CD4-positive, alpha-beta T cell treated with Interleukin-15 for 4 hours (primary cell): ENCODE measurements around the gene EMC1.
"Not testable (repeated sequence)": the region's sequence is repeated elsewhere in the genome, so short reads cannot be mapped to it uniquely, and the experiment has no call there.

Source experiments
- DNase-seq: peaks from one replicate; pipeline ENCODE4 v3.0.0-alpha.2; 2020; ENCODE audit warnings: low spot score

EMC1 gene

DNA sequence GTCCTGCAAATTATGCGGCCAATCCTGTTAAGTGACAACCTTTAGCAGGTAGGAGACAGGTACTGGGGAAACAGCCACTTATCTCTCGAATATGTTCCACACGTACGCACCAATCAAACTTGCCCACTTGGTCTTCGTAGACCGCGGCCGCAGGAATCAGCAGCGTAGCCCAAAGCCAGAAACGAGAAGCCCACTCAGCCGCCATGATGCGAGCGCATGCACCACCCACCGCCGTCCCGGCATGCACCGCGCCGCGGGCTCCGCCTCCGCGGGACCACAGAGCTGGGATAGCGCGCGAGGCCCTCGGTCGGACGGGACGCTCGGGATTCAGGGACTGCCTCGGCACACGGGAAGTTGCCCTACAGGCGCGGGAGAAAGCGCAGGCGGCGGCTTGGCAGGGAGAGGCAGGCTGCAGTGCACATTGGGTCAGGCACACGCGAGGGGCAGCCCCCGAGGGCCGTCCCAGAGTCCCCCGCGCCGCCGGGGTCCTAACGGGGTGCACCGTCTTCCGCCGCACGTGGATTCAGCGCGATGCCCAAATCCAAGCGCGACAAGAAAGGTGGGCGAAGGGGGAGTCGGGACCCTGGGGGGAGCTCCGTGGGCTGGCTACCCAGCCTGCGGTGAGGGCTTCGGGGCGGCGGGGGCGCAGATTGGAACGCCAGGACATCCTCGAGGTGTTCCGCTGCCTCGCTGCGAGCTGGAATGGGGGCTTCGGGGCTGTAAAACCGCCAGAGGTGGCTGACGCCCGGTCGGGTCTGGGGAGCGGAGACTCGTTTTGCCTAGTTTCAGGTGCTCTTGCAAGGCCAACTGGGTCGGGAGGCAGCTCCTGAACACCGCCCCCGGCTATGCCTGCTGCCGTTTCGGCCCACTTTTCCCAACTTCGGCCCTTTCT, at the start of gene EMC1, which contains the start of gene MRTO4:
TSS of gene EMC1 (minus strand) at position 220 of the 892 bp plus-strand sequence. CDS start at position 205, 15 bp downstream.
TSS of gene MRTO4 (plus strand) at position 501 of the 892 bp plus-strand sequence. CDS start at position 532, 31 bp downstream.
- DNase-seq = peak; percentile 84

DNA sequence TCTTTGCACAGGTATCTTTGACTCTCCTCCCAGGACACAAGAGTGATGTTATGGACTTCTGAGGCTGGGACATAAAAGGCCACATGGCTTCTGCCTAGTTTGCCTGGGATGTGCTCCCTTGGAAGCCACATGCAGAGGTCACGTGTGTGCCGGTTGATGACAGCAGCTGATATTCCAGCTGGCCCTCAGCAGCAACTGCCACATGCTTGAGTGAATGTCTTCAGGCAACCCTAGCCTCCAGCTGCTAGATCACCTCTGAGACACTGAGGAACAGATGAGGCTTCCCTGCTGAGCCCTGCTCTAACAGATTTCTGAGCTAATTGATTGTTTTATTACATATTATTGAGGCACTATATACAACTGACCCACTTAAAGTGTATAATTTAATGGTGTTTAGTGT, 48.9 kb upstream of the EMC1 start:
- no peak for DNase-seq

DNA sequence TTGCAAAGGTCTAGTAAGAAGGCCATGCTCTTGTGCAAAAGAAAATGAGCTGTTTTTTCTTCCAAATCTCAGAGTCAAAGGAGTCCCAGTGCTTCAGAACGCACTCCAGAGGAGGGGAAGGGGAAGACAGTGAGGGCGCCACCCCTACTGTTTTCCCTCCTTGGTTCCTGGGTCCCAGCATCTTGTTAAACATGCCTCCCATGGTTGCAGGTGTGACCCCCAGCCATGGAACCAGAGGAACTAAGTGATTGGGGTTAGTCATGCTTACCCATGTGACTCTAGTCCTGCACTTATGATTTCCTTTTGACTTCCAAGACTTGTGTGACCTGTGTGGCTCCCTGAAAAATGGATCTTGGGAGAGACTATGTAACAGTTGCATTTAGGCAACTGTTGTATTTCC, 43.3 kb upstream of the EMC1 start:
- no peak for DNase-seq

DNA sequence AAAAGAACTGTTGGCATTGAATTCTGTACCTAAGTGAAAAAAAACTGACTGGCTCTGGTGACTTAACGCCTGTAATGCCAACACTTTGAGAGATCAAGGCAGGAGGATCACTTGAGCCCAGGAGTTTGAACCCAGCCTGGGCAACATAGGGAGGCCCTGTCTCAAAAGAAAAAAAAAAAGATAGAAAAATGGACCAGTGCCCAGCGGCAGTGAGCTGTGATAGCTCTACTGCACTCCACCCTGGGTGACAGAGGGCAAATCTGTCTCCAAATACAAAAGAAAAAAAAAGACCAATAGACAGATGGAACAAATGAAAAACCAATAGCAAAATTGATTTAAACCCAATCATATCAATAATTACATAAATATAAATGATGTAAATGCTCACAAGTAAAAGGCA, 37.9 kb upstream of the EMC1 start:
- no peak for DNase-seq

DNA sequence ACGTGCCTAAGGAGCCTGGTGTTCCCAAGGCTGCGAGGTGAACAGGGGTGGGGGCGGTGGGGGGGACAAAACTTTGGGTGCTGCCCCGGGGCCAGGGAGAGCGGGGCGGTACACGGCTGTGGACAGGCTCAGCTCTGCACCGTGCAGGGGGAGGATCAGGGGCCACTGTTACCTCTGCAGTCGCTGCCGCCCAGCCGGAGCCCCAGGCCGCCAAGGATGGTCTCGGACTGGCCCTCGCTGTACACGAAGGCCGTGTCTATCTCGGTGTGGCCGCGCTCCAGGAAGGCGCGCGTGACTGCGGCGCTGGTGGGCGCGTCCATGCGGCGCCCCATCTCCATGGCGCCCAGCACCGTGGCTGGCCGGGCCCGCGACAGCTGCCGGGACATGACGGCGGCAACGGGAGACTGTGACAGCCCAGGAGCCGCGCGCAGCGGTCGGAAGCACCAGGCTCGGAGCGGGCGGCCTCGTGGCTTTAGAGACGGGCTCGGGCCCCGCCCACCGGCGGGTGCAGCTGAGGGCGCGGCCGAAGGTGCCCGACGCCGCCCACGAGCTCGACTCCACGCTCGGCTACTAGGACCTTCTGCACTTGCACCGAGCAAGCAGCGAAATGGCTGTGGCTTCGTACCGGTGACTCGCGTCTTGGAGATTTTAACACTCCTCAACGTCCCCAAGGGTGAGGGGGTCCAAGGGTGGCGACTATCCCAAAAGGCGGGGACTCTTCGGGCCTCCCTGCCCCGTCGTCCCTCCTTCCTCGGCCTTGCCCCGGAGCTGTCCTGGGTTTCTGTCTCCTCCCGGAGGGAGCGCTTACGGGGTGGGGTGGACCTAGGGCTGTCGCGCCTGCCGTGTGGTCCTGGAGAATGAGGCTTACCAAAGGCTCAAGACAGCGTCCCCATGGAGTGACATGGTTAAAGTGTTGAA, 37.3 kb upstream of the EMC1 start, which contains the start of gene AKR7A3:
TSS of gene AKR7A3 (minus strand) at position 447 of the 918 bp plus-strand sequence. CDS start at position 386, 61 bp downstream.
- DNase-seq = peak; percentile 49

DNA sequence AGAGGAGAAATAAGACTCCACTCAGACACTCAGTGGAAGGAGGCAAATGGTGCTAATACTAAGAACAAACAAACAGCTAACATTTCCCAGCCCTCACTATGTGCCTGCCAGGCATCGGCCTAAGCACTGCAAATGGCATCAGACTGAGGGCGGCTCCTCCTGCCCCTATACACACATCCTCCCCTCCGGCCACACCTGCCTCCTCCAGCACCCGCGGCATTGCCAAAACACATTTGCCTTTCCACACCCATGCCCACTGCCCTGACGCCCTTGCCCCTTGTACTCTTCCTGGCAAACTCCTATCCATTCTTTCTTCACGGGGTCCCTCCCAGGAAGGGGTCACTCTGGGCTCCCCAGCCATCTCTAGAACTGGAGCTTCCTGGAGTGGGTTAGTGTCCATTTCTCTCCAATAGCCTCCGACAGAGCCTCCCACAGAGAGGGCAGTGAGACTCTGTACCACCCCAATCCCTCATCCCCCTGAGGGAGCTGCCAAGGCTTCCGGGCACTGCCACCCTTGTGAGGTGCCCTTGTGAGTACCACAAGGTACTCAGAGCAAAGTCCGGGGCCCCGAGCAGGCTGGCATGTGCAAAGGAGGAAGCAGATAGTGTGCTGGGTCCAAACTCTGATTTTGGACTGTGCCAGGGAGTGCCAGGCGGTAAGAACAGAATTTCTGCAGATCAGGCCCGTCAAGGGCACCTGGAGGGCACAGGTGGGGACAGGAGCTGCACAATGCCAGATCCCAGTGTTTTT, 36.3 kb upstream of the EMC1 start:
- no peak for DNase-seq

DNA sequence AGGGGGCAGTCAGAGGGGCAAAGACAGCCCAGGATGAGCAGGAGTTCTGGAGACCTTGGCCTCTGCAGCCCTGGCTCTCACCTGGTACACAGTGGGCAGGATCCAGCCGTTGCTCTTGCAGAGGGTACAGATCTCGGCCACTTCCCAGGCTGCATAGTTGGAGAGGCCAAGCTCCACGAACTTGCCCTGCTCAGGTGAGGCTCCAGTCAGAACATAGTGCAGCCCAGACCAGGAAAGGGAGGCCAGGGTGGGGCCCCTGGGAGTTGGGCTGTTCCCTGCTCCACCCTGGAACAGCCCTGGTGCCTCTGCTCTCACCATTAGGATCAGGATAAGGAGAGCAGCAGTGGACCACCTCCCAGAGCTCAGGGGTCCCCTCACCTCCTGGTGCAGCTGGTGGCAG, 34.5 kb upstream of the EMC1 start:
- DNase-seq = not testable (repeated sequence)

DNA sequence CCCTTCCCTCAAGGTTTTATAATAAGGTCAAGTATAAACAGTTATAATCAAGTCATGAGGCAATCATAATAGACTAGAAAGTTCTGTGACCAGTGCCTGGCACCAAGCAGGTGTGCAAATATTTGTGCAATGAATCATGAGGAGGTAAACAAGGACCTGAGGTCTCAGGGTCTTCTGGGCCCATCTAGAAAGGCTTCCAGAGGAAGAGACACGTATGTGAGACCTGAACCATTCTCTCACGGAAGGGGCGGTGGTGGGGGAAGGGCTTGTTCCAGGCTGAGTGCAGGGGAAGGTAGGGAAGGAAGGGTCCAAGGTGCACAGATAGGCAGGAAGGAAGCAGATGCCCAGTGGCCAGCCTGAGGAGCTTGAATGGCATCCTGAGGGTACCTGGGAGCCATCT, 34.0 kb upstream of the EMC1 start:
- not testable (repeated sequence) for DNase-seq

DNA sequence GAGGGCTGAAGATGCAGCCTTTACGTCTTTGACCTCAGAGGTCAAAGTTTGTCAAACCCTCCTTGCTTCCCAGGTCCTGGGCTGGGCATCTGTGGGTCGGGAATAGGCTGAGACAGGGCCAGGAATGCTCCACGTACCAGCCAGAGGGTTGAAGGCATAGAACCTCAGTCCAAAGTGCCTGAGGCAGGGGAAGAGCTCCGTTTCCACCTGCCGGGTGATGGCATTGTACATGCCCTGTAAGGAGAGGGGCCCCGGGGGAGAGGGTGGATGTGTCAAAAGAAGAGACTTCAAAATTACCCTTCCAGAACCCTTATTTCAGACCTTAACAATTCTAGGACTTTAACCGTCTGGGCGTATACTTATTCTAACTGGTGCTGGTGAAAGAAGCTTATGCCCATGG, 33.6 kb upstream of the EMC1 start:
- DNase-seq = no peak

DNA sequence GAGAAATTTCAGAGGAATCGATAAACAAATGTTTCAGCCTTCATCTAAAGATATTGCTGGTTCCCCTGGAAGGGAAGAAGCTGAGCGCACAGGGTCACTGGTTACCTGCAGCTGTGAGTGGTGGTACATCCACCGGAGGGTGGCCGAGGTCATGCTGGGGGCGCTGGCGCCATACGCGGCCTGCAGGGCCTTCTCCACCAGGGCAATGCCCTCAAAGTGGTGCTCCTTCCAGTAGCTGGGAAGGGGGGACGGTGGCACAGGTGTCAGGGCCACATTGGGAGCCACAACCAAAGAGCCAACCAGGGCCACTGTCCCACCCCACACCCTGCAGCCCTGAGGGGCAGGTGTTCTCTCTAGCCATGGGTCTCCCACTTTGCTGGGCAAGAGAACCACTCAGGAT, 32.6 kb upstream of the EMC1 start:
- no peak for DNase-seq

DNA sequence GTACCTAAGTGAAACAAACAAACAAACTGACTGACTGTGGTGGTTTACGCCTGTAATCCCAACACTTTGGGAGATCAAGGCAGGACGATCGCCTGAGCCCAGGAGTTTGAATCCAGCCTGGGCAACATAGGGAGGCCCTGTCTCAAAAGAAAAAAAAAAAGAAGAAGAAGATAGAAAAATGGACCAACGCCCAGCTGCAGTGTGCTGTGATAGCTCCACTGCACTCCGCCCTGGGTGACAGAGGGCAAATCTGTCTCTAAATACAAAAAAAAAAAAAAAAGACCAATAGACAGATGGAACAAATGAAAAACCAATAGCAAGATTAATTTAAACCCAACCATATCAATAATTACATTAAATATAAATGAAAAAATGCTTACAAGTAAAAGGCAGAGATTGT, 23.3 kb upstream of the EMC1 start:
- no peak for DNase-seq

DNA sequence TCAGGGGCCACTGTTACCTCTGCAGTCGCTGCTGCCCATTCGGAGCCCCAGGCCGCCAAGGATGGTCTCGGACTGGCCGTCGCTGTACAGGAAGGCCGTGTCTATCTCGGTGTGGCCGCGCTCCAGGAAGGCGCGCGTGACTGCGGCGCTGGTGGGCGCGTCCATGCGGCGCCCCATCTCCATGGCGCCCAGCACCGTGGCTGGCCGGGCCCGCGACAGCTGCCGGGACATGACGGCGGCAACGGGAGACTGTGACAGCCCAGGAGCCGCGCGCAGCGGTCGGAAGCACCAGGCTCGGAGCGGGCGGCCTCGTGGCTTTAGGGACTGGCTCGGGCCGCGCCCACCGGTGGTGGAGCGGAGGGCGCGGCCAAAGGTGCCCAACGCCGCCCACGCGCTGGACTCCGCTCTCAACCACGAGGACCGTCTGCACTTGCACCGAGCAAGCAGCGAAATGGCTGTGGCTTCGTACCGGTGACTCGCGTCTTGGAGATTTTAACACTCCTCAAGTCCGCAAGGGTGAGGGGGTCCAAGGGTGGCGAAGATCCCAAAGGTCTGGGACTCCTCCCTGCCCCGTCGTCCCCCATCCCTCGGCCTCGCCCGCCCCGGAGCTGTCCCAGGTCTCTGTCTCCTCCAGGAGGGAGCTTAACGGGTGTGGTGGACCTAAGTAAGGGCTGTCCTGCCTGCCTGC, 22.7 kb upstream of the EMC1 start:
- not testable (repeated sequence) for DNase-seq

DNA sequence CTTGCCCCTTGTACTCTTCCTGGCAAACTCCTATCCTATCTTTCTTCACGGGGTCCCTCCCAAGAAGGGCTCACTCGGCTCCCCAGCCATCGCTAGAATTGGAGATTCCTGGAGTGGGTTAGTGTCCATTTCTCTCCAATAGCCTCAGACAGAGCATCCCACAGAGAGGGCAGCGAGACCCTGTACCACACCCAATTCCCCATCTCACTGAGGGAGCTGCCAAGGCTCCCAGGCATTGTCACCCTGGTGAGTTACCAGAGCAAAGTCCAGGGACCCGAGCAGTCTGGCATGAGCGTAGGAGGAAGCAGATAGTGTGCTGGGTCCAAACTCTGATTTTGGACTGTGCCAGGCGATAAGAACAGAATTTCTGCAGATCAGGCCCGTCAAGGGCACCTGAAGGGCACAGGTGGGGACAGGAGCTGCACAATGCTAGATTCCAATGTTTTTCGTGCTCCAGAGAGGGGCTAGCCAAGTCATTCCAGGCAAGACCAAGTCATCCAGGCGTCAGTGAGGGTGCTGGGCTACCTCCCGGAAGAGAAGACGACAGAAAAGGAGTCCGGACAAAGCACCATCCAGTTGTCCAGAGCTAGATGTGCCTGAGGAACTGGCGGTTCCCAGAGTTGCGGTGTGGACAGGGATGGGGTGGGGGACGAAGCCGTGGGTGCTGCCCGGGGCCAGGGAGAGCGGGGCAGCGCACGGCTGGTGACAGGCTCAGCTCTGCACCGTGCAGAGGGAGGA, 22.0 kb upstream of the EMC1 start:
- DNase-seq = no peak

DNA sequence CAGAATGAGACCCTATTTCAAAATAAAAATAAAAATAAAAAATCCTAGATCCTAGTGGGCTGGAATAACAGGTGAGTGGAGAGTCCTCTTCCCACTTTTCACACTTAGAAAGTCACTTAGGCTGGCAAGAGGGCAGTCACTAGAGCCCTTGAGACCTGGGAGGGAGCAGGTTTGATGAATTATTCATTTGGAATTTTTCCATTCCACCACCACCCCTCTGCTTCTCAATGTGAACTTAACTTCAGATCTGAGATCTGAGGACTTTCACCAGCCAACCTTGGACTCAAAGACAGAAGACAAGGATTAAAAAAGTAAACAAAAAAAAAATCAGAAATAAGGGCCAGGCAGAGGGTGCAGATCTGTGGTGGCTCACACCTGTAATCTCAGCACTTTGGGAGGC, 20.7 kb upstream of the EMC1 start:
- no peak for DNase-seq

DNA sequence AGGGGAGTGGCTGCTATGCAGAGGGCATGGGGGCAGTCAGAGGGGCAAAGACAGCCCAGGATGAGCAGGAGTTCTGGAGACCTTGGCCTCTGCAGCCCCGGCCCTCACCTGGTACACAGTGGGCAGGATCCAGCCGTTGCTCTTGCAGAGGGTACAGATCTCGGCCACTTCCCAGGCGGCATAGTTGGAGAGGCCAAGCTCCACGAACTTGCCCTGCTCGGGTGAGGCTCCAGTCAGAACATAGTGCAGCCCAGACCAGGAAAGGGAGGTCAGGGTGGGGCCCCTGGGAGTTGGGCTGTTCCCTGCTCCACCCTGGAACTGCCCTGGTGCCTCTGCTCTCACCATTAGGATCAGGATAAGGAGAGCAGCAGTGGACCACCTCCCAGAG, 19.0 kb upstream of the EMC1 start:
- not testable (repeated sequence) for DNase-seq

DNA sequence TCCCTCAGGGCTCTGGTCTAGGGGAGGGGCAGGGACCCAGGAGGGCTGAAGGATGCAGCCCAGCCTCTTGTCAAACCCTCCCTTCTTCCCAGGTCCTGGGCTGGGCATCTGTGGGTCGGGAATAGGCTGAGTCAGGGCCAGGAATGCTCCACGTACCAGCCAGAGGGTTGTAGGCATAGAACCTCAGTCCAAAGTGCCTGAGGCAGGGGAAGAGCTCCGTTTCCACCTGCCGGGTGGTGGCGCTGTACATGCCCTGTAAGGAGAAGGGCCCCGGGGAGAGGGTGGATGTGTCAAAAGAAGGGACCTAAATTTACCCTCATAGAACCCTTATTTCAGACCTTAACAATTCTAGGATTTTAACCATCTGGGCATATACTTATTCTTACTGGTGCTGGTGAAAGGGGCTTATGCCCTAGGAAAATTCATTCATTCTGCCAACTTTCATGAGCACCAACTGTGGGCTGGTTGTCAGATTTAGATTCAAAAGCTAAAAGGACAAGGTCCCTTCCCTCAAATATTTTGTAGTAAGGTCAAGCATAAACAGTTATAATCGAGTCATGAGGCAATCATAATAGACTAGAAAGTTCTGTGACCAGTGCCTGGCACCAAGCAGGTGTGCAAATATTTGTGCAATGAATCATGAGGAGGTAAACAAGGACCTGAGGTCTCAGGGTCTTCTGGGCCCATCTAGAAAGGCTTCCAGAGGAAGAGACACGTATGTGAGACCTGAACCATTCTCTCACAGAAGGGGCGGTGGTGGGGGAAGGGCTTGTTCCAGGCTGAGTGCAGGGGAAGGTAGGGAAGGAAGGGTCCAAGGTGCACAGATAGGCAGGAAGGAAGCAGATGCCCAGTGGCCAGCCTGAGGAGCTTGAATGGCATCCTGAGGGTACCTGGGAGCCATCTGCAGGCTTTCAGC, 18.4 kb upstream of the EMC1 start:
- DNase-seq = not testable (repeated sequence)

DNA sequence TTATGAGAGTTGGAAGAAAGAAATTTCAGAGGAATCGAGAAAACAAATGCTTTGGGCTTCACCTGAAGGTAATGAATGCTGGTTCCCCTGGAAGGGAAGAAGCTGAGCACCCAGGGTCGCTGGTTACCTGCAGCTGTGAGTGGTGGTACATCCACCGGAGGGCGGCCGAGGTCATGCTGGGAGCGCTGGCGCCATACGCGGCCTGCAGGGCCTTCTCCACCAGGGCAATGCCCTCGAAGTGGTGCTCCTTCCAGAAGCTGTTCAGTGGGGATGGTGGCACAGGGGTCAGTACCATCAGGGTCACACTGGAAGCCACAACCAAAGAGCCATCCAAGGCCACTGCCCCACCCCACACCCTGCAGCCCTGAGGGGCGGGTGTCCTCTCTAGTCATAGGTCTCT, 17.1 kb upstream of the EMC1 start:
- DNase-seq = no peak

DNA sequence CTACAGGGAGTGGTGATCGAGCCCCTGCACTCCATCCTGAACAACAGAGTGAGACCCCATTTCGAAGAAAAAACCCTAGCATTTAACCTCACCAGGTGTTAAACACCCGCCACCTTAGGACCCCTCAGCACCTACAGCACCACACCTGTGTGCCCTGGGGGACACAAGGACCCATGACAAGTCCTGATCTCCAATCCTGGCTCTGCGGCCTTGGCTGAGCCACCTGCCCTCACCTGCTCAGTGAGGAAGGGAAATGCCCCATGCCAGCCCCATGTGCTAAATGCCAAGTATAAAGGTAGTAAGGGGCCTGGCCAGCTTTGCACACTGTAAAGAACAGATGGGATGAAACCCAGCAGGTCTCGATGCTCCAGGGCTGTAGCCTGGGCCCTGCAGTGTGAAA, 11.4 kb upstream of the EMC1 start:
- DNase-seq = no peak

DNA sequence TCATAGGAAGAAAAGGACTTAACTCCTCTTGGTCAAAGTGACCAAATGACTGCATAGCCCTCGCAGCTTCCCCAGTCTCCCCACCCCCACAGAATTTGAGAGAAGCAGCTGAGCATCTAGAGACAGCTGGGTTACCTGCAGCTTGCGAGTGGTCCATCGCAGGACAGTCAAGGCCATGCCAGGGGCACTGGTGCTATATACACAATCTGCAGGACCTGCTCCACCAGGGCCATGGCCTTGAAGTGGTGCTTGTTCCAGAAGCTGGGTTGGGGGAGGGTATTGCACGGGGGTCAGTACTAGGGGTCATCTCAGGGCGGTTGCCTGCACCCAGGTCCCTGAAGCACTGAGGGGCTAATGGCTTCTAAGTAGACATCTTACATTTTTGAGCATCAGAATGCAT, 10.7 kb upstream of the EMC1 start:
- DNase-seq = no peak
